GM19238 (cell line): Measurements from ENCODE around the gene JMJD4.

Experiments used
- DNase-seq: peaks from one replicate; pipeline ENCODE4 v3.0.0; 2011; ENCODE audit warnings: low spot score; ENCODE audit not compliant: insufficient read length

The JMJD4 gene

GRCh38 chr1:227768640-227769039 is 33.5 kb upstream of the JMJD4 start:
- DNase-seq, result no peak

- DNase-seq, result no peak
Measured at GRCh38 chr1:227768125-227768439, 33.0 kb upstream of the JMJD4 start.

GRCh38 chr1:227767401-227768124 is 32.5 kb upstream of the JMJD4 start:
- no peak for DNase-seq

GRCh38 chr1:227766653-227767277 is 31.7 kb upstream of the JMJD4 start:
- DNase-seq, result no peak

GRCh38 chr1:227766015-227766634 is 31.0 kb upstream of the JMJD4 start:
- no peak for DNase-seq

- no peak for DNase-seq
Measured at GRCh38 chr1:227765261-227766014, 30.3 kb upstream of the JMJD4 start.

GRCh38 chr1:227764019-227764391 is 28.9 kb upstream of the JMJD4 start:
- no peak for DNase-seq

- no peak for DNase-seq
Measured at GRCh38 chr1:227763246-227764018, 28.3 kb upstream of the JMJD4 start.

- DNase-seq, result peak; percentile 94
Measured at GRCh38 chr1:227762231-227762911, 27.3 kb upstream of the JMJD4 start.

GRCh38 chr1:227761621-227762230 is 26.6 kb upstream of the JMJD4 start:
- no peak for DNase-seq

GRCh38 chr1:227760377-227760776 is 25.3 kb upstream of the JMJD4 start:
- DNase-seq, result no peak

GRCh38 chr1:227759341-227760300 is 24.5 kb upstream of the JMJD4 start:
- no peak for DNase-seq

GRCh38 chr1:227758366-227758765 is 23.3 kb upstream of the JMJD4 start:
- no peak for DNase-seq

GRCh38 chr1:227757781-227758180 is 22.7 kb upstream of the JMJD4 start:
- no peak for DNase-seq

GRCh38 chr1:227756172-227756959 is 21.3 kb upstream of the JMJD4 start:
- no peak for DNase-seq

- no peak for DNase-seq
Measured at GRCh38 chr1:227754958-227755357, 19.9 kb upstream of the JMJD4 start.

GRCh38 chr1:227753999-227754711 is 19.1 kb upstream of the JMJD4 start:
- no peak for DNase-seq
